Endodermal cell (in vitro differentiated cells): ENCODE data around the gene CEP112. TPM values are rescaled to one million over a fixed set of nuclear protein-coding genes. Genes with fewer than 3 reads are reported as not detected.
"Not testable (repeated sequence)": the region's sequence is repeated elsewhere in the genome, so short reads cannot be mapped to it uniquely, and the experiment has no call there.

ENCODE experiments used
- DNase-seq: peaks from one replicate; pipeline ENCODE4 v3.0.0-alpha.2; 2017
- H3K27ac ChIP-seq: 2 replicates; pipeline ENCODE4 v1.5.1; 2013; ENCODE audit warnings: mild to moderate bottlenecking, low read depth, low read length, moderate library complexity
- H3K27me3 ChIP-seq: 2 replicates; pipeline ENCODE4 v1.6.1; 2013; ENCODE audit warnings: mild to moderate bottlenecking, low read length, moderate library complexity; ENCODE audit not compliant: insufficient read depth, control insufficient read depth, poor library complexity, severe bottlenecking
- H3K36me3 ChIP-seq: 2 replicates; pipeline ENCODE4 v1.7.0; 2013; ENCODE audit warnings: mild to moderate bottlenecking, low read length, moderate library complexity; ENCODE audit not compliant: control insufficient read depth, insufficient read depth
- H3K4me1 ChIP-seq: one replicate; pipeline ENCODE4 v1.7.0; 2013; ENCODE audit warnings: low read length; ENCODE audit not compliant: control insufficient read depth, insufficient read depth
- H3K4me3 ChIP-seq: 2 replicates; pipeline ENCODE4 v1.5.1; 2013; ENCODE audit warnings: mild to moderate bottlenecking, low read length, moderate library complexity
- H3K9ac ChIP-seq: 2 replicates; pipeline ENCODE4 v1.6.1; 2013; ENCODE audit warnings: mild to moderate bottlenecking, low read length, moderate library complexity; ENCODE audit not compliant: poor library complexity, severe bottlenecking; ENCODE audit errors: extremely low read depth
- H3K9me3 ChIP-seq: 2 replicates; pipeline ENCODE4 v1.6.1; 2013; ENCODE audit warnings: mild to moderate bottlenecking, low read length, moderate library complexity; ENCODE audit not compliant: control insufficient read depth
- H3K27ac Mint-ChIP-seq: 2 replicates; pipeline ENCODE4 v1.8.0; 2020; ENCODE audit warnings: mixed read lengths
- H3K27me3 Mint-ChIP-seq: 2 replicates; pipeline ENCODE4 v1.8.0; 2021; ENCODE audit warnings: mild to moderate bottlenecking, mixed read lengths; ENCODE audit not compliant: insufficient read depth
- H3K36me3 Mint-ChIP-seq: 2 replicates; pipeline ENCODE4 v1.8.0; 2020; ENCODE audit warnings: low read depth, mixed read lengths
- H3K4me1 Mint-ChIP-seq: 2 replicates; pipeline ENCODE4 v1.8.0; 2020; ENCODE audit warnings: mixed read lengths
- H3K4me3 Mint-ChIP-seq: 2 replicates; pipeline ENCODE4 v1.8.0; 2020; ENCODE audit warnings: mild to moderate bottlenecking, moderate library complexity, mixed read lengths
- H3K9me3 Mint-ChIP-seq: 2 replicates; pipeline ENCODE4 v1.8.0; 2020; ENCODE audit warnings: mild to moderate bottlenecking, mixed read lengths
- WGBS, 2 experiments: methylation state at CpG; one replicate each; pipeline versions ENCODE4 v1.1.5 to v1.1.7; 2013; ENCODE audit warnings: missing lambda C conversion rate in 2 of 2, mixed read lengths in 1 of 2; ENCODE audit not compliant: insufficient coverage in 1 of 2, insufficient read length in 1 of 2; 5-methylcytosine and 5-hydroxymethylcytosine counted together
- total RNA-seq, 2 donors: library from RNA; stranded (reverse); fragmentation: NEBNext Ultra II Directional in 1 of 2; extraction: Animal tissue kit (Norgen Biotek cat#: 25700) in 1 of 2; gene quantifications; 2 replicates in 1 of 2; 3 replicates in 1 of 2; pipeline ENCODE4 v1.2.1, GENCODE V29; 2021
- TF ChIP-seq, protein P1 (sequence below): fragments of 200-600 bp; sonication (generic); conservative IDR thresholded peaks from 2 replicates; pipeline ENCODE4 v1.5.0; 2021; ENCODE audit warnings: antibody characterized with exemption, mild to moderate bottlenecking

CEP112 gene
- total RNA-seq, 2 donors from 2014 or later = 15.2 to 21.4 TPM

DNA sequence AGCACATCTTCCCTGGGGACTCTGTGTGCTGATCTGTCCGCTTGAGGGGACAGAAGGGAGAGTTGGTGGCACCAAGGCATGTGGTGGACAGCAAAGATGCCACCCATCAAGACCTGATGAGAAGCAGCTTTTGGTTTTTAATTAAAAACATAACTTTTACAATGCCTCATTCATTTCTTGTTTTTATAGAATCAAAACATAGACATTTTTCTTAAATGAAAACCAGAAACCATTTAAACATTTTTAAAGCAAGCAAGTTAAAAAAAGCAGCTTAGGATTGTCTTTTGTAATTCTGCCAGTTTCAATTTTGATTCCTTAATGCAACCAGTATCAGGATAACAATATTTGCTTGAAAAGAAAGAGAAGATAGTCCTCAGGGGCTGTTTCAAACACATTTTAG is 506.8 kb downstream of the CEP112 start:
- DNase-seq = no peak
- Mint-ChIP-seq H3K9me3 (peaks cover 3% of the 10 kb centered on the region), H3K27me3 (no peaks in the 10 kb centered on the region), H3K36me3 (no peaks in the 10 kb centered on the region), H3K4me3 (no peak overlapping the region), H3K27ac (no peak overlapping the region), H3K4me1 (no peaks in the 10 kb centered on the region)
- H3K4me3 ChIP-seq = no peak overlapping the region
- TF ChIP-seq, protein P1, sequence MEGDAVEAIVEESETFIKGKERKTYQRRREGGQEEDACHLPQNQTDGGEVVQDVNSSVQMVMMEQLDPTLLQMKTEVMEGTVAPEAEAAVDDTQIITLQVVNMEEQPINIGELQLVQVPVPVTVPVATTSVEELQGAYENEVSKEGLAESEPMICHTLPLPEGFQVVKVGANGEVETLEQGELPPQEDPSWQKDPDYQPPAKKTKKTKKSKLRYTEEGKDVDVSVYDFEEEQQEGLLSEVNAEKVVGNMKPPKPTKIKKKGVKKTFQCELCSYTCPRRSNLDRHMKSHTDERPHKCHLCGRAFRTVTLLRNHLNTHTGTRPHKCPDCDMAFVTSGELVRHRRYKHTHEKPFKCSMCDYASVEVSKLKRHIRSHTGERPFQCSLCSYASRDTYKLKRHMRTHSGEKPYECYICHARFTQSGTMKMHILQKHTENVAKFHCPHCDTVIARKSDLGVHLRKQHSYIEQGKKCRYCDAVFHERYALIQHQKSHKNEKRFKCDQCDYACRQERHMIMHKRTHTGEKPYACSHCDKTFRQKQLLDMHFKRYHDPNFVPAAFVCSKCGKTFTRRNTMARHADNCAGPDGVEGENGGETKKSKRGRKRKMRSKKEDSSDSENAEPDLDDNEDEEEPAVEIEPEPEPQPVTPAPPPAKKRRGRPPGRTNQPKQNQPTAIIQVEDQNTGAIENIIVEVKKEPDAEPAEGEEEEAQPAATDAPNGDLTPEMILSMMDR = no peak
- no peak overlapping the region for H3K27ac ChIP-seq
- H3K9me3 ChIP-seq = no peaks in the 10 kb centered on the region
- no peaks in the 10 kb centered on the region for H3K36me3 ChIP-seq
- no peak overlapping the region for H3K9ac ChIP-seq
- no peaks in the 10 kb centered on the region for H3K4me1 ChIP-seq
- WGBS, 2 experiments = 96% methylated on average over 1 of the region's 1 CpG; no CpG with 5 or more reads in 1 of the 2 experiments
- no peaks in the 10 kb centered on the region for H3K27me3 ChIP-seq

DNA sequence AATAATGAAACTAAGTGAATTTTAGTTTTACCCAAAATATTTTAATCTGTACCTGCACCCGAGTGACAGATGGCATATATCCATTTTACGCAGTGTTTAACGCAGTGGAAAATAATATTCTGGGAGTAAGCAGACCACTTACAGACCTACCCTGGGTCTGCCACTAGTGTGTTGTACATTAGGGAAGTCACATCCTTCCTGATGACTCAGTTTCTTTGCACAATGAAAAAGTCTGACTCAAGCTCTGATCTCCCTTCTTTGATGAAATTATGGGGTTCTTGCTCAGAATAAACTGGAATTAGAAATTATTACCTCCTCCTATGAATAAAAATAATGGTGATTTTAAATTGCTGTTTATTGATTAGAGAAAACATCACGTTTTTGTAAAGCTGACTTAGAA is 507.3 kb downstream of the CEP112 start:
- Histone ChIP-seq H3K27ac (no peak overlapping the region), H3K27me3 (no peaks in the 10 kb centered on the region), H3K4me1 (no peaks in the 10 kb centered on the region), H3K9ac (no peak overlapping the region), H3K9me3 (no peaks in the 10 kb centered on the region), H3K36me3 (no peaks in the 10 kb centered on the region), H3K4me3 (no peak overlapping the region)
- Mint-ChIP-seq H3K36me3 (no peaks in the 10 kb centered on the region), H3K9me3 (peaks cover 3% of the 10 kb centered on the region), H3K4me1 (no peaks in the 10 kb centered on the region), H3K27me3 (no peaks in the 10 kb centered on the region), H3K27ac (no peak overlapping the region), H3K4me3 (no peak overlapping the region)
- TF ChIP-seq, protein P1 = no peak
- WGBS, 2 experiments = 90 to 100% methylated on average over 2 to 4 of the region's 4 CpGs
- no peak for DNase-seq

DNA sequence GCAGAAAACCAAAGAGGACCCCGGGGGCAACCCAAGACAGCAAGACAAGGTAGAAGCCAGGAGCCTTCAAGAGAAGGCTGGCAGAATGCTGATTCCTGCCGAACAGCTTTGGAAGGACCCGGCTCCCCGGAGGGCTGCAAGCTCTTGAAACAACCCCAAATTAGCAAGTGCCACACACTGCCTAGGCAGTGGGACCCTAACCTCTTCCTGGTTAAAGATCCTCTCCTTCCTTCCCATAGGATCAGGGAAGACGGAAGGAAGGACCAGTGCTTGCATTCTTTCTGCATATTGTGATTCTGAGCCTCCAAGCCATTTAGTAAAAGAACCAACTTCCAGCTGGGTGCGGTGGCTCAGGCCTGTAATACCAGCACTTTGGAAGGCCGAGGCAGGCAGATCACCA is 508.5 kb downstream of the CEP112 start:
- Mint-ChIP-seq H3K4me1 (no peaks in the 10 kb centered on the region), H3K9me3 (peaks cover 3% of the 10 kb centered on the region), H3K27me3 (no peaks in the 10 kb centered on the region), H3K36me3 (no peaks in the 10 kb centered on the region), H3K27ac (no peak overlapping the region), H3K4me3 (no peak overlapping the region)
- H3K27me3 ChIP-seq = no peaks in the 10 kb centered on the region
- H3K36me3 ChIP-seq = no peaks in the 10 kb centered on the region
- H3K4me3 ChIP-seq = no peak overlapping the region
- no peak overlapping the region for H3K9ac ChIP-seq
- no peaks in the 10 kb centered on the region for H3K9me3 ChIP-seq
- 78 to 88% methylated on average over 7 of the region's 7 CpGs for whole genome bisulfite sequencing, 2 experiments
- TF ChIP-seq, protein P1 = no peak
- H3K4me1 ChIP-seq = no peaks in the 10 kb centered on the region
- no peak for DNase-seq
- H3K27ac ChIP-seq = no peak overlapping the region

DNA sequence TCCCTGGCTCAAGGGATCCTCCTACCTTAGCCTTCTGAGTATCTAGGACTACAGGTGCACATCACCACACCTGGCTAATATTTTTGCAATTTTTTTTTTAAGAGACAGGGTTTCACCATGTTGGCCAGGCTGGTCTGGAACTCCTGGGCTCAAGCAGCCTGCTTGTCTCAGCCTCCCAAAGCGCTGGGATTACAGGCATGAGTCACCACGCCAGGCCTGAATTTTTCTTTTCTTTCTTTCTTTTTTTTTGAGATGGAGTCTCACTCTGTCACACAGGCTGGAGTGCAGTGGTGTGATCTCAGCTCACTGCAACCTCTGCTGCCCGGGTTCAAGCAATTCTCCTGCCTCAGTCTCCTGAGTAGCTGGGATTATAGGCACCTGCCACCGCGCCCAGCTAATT is 510.2 kb downstream of the CEP112 start:
- H3K36me3 Mint-ChIP-seq, H3K27me3 ChIP-seq, H3K9me3 Mint-ChIP-seq, H3K4me3 ChIP-seq, H3K9me3 ChIP-seq, H3K27ac ChIP-seq, H3K27me3 Mint-ChIP-seq, H3K4me1 Mint-ChIP-seq, H3K27ac Mint-ChIP-seq, H3K36me3 ChIP-seq, H3K4me3 Mint-ChIP-seq, DNase-seq, H3K9ac ChIP-seq, H3K4me1 ChIP-seq: not testable (repeated sequence)
- 72 to 82% methylated on average over 5 of the region's 5 CpGs for WGBS, 2 experiments
